GM18498 (cell line): Measurements from ENCODE around the gene FZD8.

Experiments
- ATAC-seq: cut with Tn5 transposase; IDR thresholded peaks from one replicate; pipeline ENCODE4 v1.9.1; 2021; ENCODE audit warnings: mild to moderate bottlenecking, moderate library complexity; ENCODE audit not compliant: unreplicated experiment

FZD8 gene

GRCh38 chr10:35642793-35643114, 658 bp upstream of the FZD8 start:
- ATAC-seq = no peak

- ATAC-seq = peak; percentile 32
Observed at GRCh38 chr10:35641676-35642034, 441 bp downstream of the FZD8 start.

- peak; percentile 31 for ATAC-seq
Observed at GRCh38 chr10:35640951-35641675, 983 bp downstream of the FZD8 start.

GRCh38 chr10:35640474-35640873, 1.6 kb downstream of the FZD8 start:
- peak; percentile 34 for ATAC-seq

GRCh38 chr10:35639728-35640401, 2.2 kb downstream of the FZD8 start:
- ATAC-seq = no peak

- no peak for ATAC-seq
Observed at GRCh38 chr10:35639021-35639727, 2.9 kb downstream of the FZD8 start.

- no peak for ATAC-seq
Observed at GRCh38 chr10:35638101-35638500, 4.0 kb downstream of the FZD8 start.

GRCh38 chr10:35637462-35637861, 4.6 kb downstream of the FZD8 start:
- no peak for ATAC-seq

- no peak for ATAC-seq
Observed at GRCh38 chr10:35636956-35637355, 5.1 kb downstream of the FZD8 start.

- ATAC-seq = peak; percentile 71
Observed at GRCh38 chr10:35635576-35635975, 6.5 kb downstream of the FZD8 start.

- no peak for ATAC-seq
Observed at GRCh38 chr10:35633006-35633980, 8.8 kb downstream of the FZD8 start.

GRCh38 chr10:35632027-35632426, 10.1 kb downstream of the FZD8 start:
- ATAC-seq = no peak

- no peak for ATAC-seq
Observed at GRCh38 chr10:35631404-35631803, 10.7 kb downstream of the FZD8 start.

- no peak for ATAC-seq
Observed at GRCh38 chr10:35626971-35627507, 15.1 kb downstream of the FZD8 start.

- no peak for ATAC-seq
Observed at GRCh38 chr10:35614312-35614711, 27.8 kb downstream of the FZD8 start.

- no peak for ATAC-seq
Observed at GRCh38 chr10:35613597-35614226, 28.4 kb downstream of the FZD8 start.

GRCh38 chr10:35613107-35613440, 29.0 kb downstream of the FZD8 start:
- ATAC-seq = no peak

- ATAC-seq = no peak
Observed at GRCh38 chr10:35612385-35613106, 29.6 kb downstream of the FZD8 start.

- ATAC-seq = no peak
Observed at GRCh38 chr10:35611750-35612149, 30.3 kb downstream of the FZD8 start.

GRCh38 chr10:35608328-35608672, 33.8 kb downstream of the FZD8 start:
- ATAC-seq = no peak
